ENCODE data around the gene PPM1J. TPM values are rescaled to one million over a fixed set of nuclear protein-coding genes. Genes with fewer than 3 reads are reported as not detected.
A peak's percentile ranks its signal among the peaks of the same experiment; 100 is the strongest.

The PPM1J gene
- total and polyA plus RNA-seq, 9 of the 15 experiments (the other 6 are each of a cell fraction or from before 2014, with no cell fraction given), result 0.25 to 10.5 (median 4.2) TPM

DNA sequence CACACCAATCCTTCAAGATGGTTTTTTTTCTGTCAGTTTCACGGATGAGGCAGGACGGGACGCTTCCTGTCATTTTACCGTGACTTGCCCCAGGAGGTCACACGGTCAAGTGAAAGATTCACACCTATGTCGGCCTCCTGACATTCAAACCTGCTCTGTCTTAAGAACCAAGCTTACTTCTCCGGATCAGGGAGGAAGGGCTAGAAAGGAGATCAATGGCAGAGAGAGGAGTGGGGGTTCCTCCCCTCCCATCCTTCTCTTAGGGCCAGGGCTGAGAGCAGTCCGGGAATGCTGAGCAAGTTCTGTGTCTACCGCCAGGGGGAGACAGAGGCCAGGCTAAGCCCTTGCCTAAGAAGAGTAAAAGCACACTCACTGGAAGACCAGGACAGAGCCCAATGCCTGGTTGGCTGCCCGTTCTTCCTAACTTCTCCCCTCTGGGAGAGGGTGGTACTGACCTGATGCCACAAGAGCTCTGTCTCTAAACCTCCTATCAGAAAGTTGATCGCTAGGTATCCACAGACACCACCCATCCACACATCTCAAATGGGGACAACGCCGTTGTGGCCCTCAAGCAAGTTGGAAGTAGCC lies 1.1 kb upstream of the PPM1J start (continued):
- TF ChIP-seq FOXM1 (IDR thresholded peaks at IDR 0.05; ENCODE audit: low read depth) (no peak), FOXM1 (CRISPR knock-in tag; IDR thresholded peaks at IDR 0.05; ENCODE audit: low read depth) (no peak), ELK3 (CRISPR knock-in tag; IDR thresholded peaks at IDR 0.05) (no peak), POLR2G (IDR thresholded peaks at IDR 0.05; ENCODE audit: low read depth, low read length) (no peak), ZNF311 (CRISPR knock-in tag; IDR thresholded peaks at IDR 0.05) (no peak), CHD2 (IDR thresholded peaks at IDR 0.05; ENCODE audit: low read depth, low read length) (no peak), RUNX1 (IDR thresholded peaks at IDR 0.05; ENCODE audit: low read depth) (0 out of 2 replicates have a peak, but pooled peaks have one; percentile 37), MAFK (IDR thresholded peaks at IDR 0.05; ENCODE audit: low read length) (no peak), MTA2 (IDR thresholded peaks at IDR 0.05; ENCODE audit: low read depth) (no peak), YBX1 (IDR thresholded peaks at IDR 0.05) (no peak), MAFF (IDR thresholded peaks at IDR 0.05; ENCODE audit: low read length) (no peak), KHSRP (IDR thresholded peaks at IDR 0.05) (no peak), ZBTB17 (CRISPR knock-in tag; IDR thresholded peaks at IDR 0.05) (no peak), ZSCAN29 (IDR thresholded peaks at IDR 0.05) (no peak), EP300 (IDR thresholded peaks at IDR 0.05; ENCODE audit: low read length) (no peak), RBFOX2 (IDR thresholded peaks at IDR 0.05; ENCODE audit: low read depth, low read length) (no peak), PHTF2 (CRISPR knock-in tag; IDR thresholded peaks at IDR 0.05) (no peak), NEUROD1 (IDR thresholded peaks at IDR 0.05; ENCODE audit: borderline replicate concordance, low read depth, low read length, partially characterized antibody) (no peak), ATF7 (IDR thresholded peaks at IDR 0.05) (peak; percentile 28), PHF21A (IDR thresholded peaks at IDR 0.05; ENCODE audit: borderline replicate concordance, low read depth) (no peak), GATA2 (CRISPR knock-in tag; IDR thresholded peaks at IDR 0.05) (no peak), RNF219 (CRISPR knock-in tag; IDR thresholded peaks at IDR 0.05) (no peak), SP1 (CRISPR knock-in tag; IDR thresholded peaks at IDR 0.05) (peak; percentile 37; the same call in 1 of the 2 replicates), PHF8 (IDR thresholded peaks at IDR 0.05; ENCODE audit: borderline replicate concordance, low read length) (no peak)
- TF ChIP-seq, protein P1, sequence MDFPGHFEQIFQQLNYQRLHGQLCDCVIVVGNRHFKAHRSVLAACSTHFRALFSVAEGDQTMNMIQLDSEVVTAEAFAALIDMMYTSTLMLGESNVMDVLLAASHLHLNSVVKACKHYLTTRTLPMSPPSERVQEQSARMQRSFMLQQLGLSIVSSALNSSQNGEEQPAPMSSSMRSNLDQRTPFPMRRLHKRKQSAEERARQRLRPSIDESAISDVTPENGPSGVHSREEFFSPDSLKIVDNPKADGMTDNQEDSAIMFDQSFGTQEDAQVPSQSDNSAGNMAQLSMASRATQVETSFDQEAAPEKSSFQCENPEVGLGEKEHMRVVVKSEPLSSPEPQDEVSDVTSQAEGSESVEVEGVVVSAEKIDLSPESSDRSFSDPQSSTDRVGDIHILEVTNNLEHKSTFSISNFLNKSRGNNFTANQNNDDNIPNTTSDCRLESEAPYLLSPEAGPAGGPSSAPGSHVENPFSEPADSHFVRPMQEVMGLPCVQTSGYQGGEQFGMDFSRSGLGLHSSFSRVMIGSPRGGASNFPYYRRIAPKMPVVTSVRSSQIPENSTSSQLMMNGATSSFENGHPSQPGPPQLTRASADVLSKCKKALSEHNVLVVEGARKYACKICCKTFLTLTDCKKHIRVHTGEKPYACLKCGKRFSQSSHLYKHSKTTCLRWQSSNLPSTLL (IDR thresholded peaks at IDR 0.05), result no peak
- TF ChIP-seq, protein P2, sequence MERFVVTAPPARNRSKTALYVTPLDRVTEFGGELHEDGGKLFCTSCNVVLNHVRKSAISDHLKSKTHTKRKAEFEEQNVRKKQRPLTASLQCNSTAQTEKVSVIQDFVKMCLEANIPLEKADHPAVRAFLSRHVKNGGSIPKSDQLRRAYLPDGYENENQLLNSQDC (CRISPR knock-in tag; IDR thresholded peaks at IDR 0.05), result no peak
